IPS-18a (cell line): ENCODE data around the gene PHLDA2.

ENCODE experiments used
- H3K27ac ChIP-seq: one replicate; pipeline ENCODE4 v1.5.1; 2013; ENCODE audit warnings: low read length
- H3K27me3 ChIP-seq: one replicate; pipeline ENCODE4 v1.6.1; 2013; ENCODE audit warnings: mild to moderate bottlenecking, low read length; ENCODE audit not compliant: control insufficient read depth, insufficient read depth
- H3K36me3 ChIP-seq: one replicate; pipeline ENCODE4 v1.6.1; 2013; ENCODE audit warnings: low read depth, low read length; ENCODE audit not compliant: control insufficient read depth
- H3K4me1 ChIP-seq: one replicate; pipeline ENCODE4 v1.6.1; 2013; ENCODE audit warnings: low read depth, low read length; ENCODE audit not compliant: control insufficient read depth
- H3K4me3 ChIP-seq: one replicate; pipeline ENCODE4 v1.5.1; 2013; ENCODE audit warnings: low read length
- H3K9ac ChIP-seq: one replicate; pipeline ENCODE4 v1.6.1; 2013; ENCODE audit warnings: mild to moderate bottlenecking, low read length, moderate library complexity
- H3K9me3 ChIP-seq: one replicate; pipeline ENCODE4 v1.6.1; 2013; ENCODE audit warnings: low read depth, low read length; ENCODE audit not compliant: control insufficient read depth

PHLDA2 gene

DNA sequence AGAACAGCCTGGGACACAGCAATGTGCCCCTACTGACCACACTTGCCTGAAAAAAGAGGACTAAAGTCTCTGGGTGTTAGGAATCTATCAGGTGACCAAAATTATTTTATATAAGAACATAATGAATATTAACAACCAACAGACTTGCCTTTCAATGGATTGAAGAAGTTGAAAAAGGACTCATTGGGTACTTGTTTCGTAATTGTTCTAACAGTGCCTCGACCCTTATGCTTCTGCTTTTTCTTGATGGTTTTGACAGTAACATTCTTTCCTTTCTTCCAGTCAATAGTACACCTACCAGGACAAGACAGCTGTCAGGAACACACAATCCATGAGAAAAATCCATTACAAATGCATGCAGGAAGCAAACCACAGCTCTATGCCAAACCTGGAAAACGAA, 29.0 kb upstream of the PHLDA2 start:
- H3K4me3 ChIP-seq = no peak overlapping the region
- no peak overlapping the region for H3K9ac ChIP-seq
- no peaks in the 10 kb centered on the region for H3K9me3 ChIP-seq
- peaks cover 11% of the 10 kb centered on the region for H3K4me1 ChIP-seq
- H3K36me3 ChIP-seq = peaks cover 85% of the 10 kb centered on the region
- no peak overlapping the region for H3K27ac ChIP-seq
- no peaks in the 10 kb centered on the region for H3K27me3 ChIP-seq

DNA sequence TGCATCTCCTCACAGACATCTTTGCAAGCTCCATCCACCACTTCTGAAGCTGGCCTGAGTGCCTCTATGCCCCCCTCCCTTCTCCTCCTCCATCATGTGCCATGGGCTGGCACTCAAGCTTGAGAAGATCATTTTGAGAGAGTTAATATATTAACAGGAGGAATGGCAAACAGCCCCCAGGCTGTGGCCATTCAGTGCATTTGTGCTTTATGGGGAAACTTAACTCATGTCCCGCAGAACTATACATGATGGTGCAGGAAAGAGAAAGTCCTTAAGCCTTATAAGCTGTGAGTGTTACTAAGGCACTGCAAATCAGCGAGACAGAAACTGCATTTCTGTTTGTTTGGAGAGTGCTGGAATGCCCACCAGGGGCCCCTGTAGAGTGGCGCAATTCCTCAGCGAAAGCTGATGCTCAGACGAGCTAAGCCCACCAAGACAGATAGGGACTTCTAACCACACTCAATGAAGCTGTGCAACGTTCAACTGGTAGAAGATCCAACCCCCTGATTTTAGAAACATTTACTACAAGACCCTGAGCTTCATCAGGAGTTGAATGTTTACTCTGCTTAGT, 26.8 kb upstream of the PHLDA2 start:
- Histone ChIP-seq H3K9me3 (no peaks in the 10 kb centered on the region), H3K4me1 (peaks cover 5% of the 10 kb centered on the region), H3K27me3 (no peaks in the 10 kb centered on the region), H3K36me3 (peaks cover 99% of the 10 kb centered on the region), H3K9ac (no peak overlapping the region), H3K4me3 (no peak overlapping the region), H3K27ac (no peak overlapping the region)

- Histone ChIP-seq H3K4me3 (no peak overlapping the region), H3K9ac (no peak overlapping the region), H3K9me3 (no peaks in the 10 kb centered on the region), H3K27me3 (no peaks in the 10 kb centered on the region), H3K27ac (no peak overlapping the region), H3K36me3 (peaks cover 99% of the 10 kb centered on the region), H3K4me1 (no peaks in the 10 kb centered on the region)
Observed at GRCh38 chr11:2954263-2954662, 25.0 kb upstream of the PHLDA2 start.

- no peak overlapping the region for H3K4me3 ChIP-seq
- no peaks in the 10 kb centered on the region for H3K27me3 ChIP-seq
- no peaks in the 10 kb centered on the region for H3K9me3 ChIP-seq
- peaks cover 99% of the 10 kb centered on the region for H3K36me3 ChIP-seq
- no peak overlapping the region for H3K27ac ChIP-seq
- no peaks in the 10 kb centered on the region for H3K4me1 ChIP-seq
- no peak overlapping the region for H3K9ac ChIP-seq
Observed at GRCh38 chr11:2952290-2952689, 23.1 kb upstream of the PHLDA2 start.

DNA sequence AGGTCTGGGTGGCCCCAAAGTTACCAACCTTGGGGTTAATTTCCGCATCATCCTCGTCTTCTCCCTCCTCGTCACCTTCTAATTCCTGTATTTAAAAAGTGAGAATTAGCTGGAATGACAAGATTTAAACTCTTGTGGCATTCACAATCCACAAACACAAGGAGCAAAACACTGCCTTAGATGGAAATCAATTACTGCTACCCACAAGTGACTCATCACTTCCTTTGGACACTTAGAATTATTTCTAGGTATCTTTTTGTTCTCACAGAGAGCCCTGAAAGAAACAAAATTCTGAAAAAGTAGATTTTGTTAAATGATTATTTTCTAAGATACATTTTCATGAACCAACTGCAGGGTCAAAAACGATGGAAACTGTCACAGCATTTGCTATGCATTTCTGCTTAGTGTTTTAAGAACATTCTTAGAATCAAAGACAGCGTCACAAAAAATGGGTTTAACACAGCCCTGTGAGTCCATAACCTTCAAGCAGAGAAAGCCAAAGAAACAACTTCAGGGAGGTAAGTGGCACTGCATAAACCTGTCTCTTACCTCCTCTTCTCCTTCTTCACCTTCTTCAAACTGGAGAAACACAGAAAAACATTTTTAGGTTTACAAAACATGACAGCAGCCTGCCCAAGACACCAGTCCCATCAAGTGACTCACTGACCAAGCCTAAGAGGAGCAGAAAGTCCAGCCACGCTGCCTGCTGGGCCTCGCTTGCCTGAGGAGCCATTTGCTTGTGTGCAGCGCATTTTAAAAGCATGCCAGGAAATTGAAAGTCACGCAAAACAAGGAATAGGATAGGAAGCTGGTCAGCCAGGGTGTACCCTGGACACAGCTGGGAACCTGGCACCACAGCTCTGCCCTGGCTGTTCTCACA, 22.3 kb upstream of the PHLDA2 start:
- Histone ChIP-seq H3K9ac (no peak overlapping the region), H3K9me3 (no peaks in the 10 kb centered on the region), H3K27ac (no peak overlapping the region), H3K36me3 (peaks cover 91% of the 10 kb centered on the region), H3K4me3 (no peak overlapping the region), H3K27me3 (no peaks in the 10 kb centered on the region), H3K4me1 (peaks cover 3% of the 10 kb centered on the region)

GRCh38 chr11:2950825-2951224, 21.6 kb upstream of the PHLDA2 start:
- no peak overlapping the region for H3K4me3 ChIP-seq
- peaks cover 84% of the 10 kb centered on the region for H3K36me3 ChIP-seq
- no peak overlapping the region for H3K9ac ChIP-seq
- H3K9me3 ChIP-seq = no peaks in the 10 kb centered on the region
- H3K27me3 ChIP-seq = no peaks in the 10 kb centered on the region
- no peak overlapping the region for H3K27ac ChIP-seq
- H3K4me1 ChIP-seq = peaks cover 9% of the 10 kb centered on the region

DNA sequence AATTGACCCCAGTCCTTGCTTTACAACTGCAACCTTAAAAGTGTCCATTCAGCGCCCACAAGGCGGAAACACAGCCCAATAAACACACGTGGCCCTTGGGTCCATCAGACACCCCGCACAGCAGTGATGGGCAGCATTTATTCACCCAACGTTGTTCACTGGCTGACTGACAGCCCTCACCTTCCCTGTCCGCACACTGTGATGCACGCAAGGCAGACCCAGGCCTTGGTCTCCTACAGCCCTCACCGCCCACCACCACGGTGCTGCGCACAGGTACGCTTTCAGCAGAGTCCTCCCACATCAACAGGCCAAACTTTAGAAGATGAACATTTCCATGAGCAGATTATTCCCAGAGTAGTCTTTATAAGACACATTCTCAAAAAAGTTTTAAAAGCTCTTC, 20.7 kb upstream of the PHLDA2 start:
- Histone ChIP-seq H3K27me3 (no peaks in the 10 kb centered on the region), H3K4me3 (no peak overlapping the region), H3K4me1 (peaks cover 17% of the 10 kb centered on the region), H3K9me3 (no peaks in the 10 kb centered on the region), H3K36me3 (peaks cover 78% of the 10 kb centered on the region), H3K27ac (no peak overlapping the region), H3K9ac (no peak overlapping the region)

DNA sequence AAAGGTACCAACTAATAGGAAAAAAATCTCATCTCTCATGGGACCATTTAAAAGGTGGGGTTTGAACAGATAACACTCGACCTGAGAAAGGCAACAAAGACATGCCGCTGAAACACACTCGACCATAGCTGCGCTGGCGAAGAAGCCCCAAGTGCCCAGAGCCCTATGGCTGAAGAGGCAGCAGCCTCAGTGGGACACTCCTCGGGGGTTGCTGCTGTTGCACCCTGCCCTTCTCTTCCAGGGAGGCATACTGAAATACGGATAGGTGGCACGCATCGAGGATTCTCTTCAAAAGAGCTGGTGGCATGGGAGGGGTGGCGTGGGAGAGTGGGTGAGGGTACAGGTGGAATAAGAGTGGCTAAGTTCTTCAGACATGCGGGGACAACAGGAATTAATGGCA, 18.5 kb upstream of the PHLDA2 start:
- Histone ChIP-seq H3K4me3 (no peak overlapping the region), H3K27me3 (no peaks in the 10 kb centered on the region), H3K9ac (no peak overlapping the region), H3K9me3 (no peaks in the 10 kb centered on the region), H3K36me3 (peaks cover 66% of the 10 kb centered on the region), H3K4me1 (peaks cover 18% of the 10 kb centered on the region), H3K27ac (no peak overlapping the region)

GRCh38 chr11:2945757-2946287, 16.6 kb upstream of the PHLDA2 start:
- Histone ChIP-seq H3K9me3 (no peaks in the 10 kb centered on the region), H3K27ac (no peak overlapping the region), H3K27me3 (no peaks in the 10 kb centered on the region), H3K4me3 (no peak overlapping the region), H3K36me3 (peaks cover 47% of the 10 kb centered on the region), H3K9ac (no peak overlapping the region), H3K4me1 (peaks cover 18% of the 10 kb centered on the region)

DNA sequence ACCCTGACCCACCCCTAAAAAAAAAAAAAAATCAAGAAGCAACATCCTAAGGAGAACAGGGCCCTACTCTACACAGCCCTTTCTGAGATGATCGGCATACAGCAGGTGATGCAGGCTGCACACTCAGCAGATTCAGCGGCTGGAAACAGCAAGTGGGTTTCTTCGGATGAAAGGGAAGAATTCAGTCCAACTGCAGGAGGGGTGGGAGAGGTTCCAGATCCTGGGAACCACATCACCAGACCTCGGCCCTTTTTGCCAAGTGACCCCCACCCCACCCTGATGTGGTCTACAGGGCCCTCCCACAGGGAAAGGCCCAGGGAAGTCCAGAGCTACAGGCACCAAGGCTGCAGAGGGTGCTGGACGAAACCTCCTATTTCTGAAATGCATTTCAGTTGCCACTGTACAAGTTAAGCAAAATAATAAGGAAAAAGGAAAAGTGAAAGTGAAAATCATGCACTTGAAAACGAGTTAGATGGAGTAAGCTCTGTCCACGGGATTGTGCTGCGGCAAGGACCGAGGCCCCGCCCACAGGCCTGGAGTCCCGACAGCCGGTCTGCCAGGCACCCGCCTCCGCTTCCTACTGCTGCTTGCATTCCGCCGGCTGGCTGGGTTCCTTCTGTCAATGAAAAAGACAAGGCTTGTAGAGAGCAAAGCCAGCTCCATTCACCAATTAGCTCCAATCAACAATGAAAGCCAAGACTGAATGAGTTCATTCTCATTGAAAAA, 16.0 kb upstream of the PHLDA2 start:
- H3K4me3 ChIP-seq = no peak overlapping the region
- H3K27ac ChIP-seq = no peak overlapping the region
- no peak overlapping the region for H3K9ac ChIP-seq
- H3K9me3 ChIP-seq = no peaks in the 10 kb centered on the region
- no peaks in the 10 kb centered on the region for H3K27me3 ChIP-seq
- peaks cover 41% of the 10 kb centered on the region for H3K36me3 ChIP-seq
- H3K4me1 ChIP-seq = peaks cover 18% of the 10 kb centered on the region

DNA sequence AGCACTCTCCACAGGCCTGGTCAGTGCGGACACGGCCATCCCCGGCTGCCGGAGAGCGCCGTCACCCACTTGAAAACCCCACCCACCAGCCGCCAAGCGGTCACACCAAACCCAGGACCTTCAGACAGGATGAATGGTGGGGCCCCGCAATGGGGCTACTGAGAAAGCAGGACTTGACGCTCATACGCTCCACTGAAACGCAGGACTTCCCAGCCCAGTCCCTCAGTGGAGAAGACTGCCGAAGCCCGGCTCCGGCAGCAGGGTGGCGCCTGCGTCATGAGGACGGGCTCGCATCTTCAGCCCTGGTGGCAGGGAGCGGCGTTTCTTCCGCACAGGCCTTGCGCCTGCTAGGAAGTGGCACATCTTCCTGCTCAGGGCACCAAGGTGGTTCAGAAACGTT, 15.3 kb upstream of the PHLDA2 start:
- H3K27me3 ChIP-seq = no peaks in the 10 kb centered on the region
- peaks cover 1% of the 10 kb centered on the region for H3K9me3 ChIP-seq
- H3K9ac ChIP-seq = no peak overlapping the region
- peaks cover 34% of the 10 kb centered on the region for H3K36me3 ChIP-seq
- no peak overlapping the region for H3K27ac ChIP-seq
- H3K4me3 ChIP-seq = no peak overlapping the region
- H3K4me1 ChIP-seq = peaks cover 18% of the 10 kb centered on the region
